Measurements from ENCODE around the gene TGFB3.

DNA sequence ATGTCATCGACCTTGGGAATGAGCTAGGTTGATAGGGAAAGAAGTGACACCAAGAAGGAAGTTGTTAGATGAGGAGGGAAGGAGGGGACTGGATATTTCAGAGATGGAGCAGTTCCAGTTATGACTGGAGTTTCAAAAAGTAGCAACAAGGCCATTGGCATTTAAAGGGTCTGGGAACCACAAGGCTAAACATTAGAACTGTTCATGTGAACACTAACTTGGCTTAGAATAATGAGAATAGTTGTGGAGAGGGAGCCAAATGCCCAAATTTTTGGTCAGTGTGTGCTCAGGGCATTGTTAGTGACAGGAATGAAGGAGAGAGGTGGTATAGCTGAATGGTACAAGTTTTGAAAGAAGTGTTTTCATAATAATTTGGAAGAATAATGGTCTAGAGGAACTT, 20.6 kb upstream of the TGFB3 start:
- TF ChIP-seq POLR2AphosphoS5 (IDR thresholded peaks at IDR 0.05; ENCODE audit: insufficient read depth, low read depth, low read length) (no peak), CTCF (IDR thresholded peaks at IDR 0.05; ENCODE audit: extremely low read depth in 1 of 2, insufficient read depth in 1 of 2, low read depth in 1 of 2, low read length in 2 of 2) (no peak), JUN (IDR thresholded peaks at IDR 0.05; ENCODE audit: borderline replicate concordance, insufficient read depth, insufficient read length, low read depth) (no peak), POLR2A (IDR thresholded peaks at IDR 0.05; ENCODE audit: low read depth, low read length) (no peak), MYC (IDR thresholded peaks at IDR 0.05; ENCODE audit: low read depth, low read length) (no peak), EZH2 (IDR thresholded peaks at IDR 0.05; ENCODE audit: borderline replicate concordance, low read depth, low read length, severe bottlenecking) (no peak), FOS (IDR thresholded peaks at IDR 0.05; ENCODE audit: borderline replicate concordance, insufficient read depth, low read length) (no peak), MAX (IDR thresholded peaks at IDR 0.05; ENCODE audit: insufficient read depth, insufficient read length) (no peak), GATA2 (IDR thresholded peaks at IDR 0.05; ENCODE audit: insufficient read depth, insufficient read length, low read depth, low read length) (no peak)
